ENCODE data around the gene SH3D19. TPM values are rescaled to one million over a fixed set of nuclear protein-coding genes. Genes with fewer than 3 reads are reported as not detected.
"Not testable (repeated sequence)": the region's sequence is repeated elsewhere in the genome, so short reads cannot be mapped to it uniquely, and the experiment has no call there.

SH3D19 gene
- total RNA-seq, 1 donor from 2014 or later, result 32.0 TPM

GRCh38 chr4:151239608-151240007 lies 85.8 kb downstream of the SH3D19 start:
- H3K4me3 Mint-ChIP-seq (ENCODE audit: unreplicated experiment), result no peak overlapping the region
- H3K36me3 Mint-ChIP-seq (ENCODE audit: low read depth), result no peaks in the 10 kb centered on the region
- no peak for TF ChIP-seq CTCF (IDR thresholded peaks at IDR 0.05)
- H3K4me1 Mint-ChIP-seq (ENCODE audit: low read depth), result peaks cover 7% of the 10 kb centered on the region
- H3K27ac Mint-ChIP-seq (ENCODE audit: unreplicated experiment), result no peak overlapping the region
- no peak for DNase-seq (ENCODE audit: low spot score)
- no peaks in the 10 kb centered on the region for H3K27me3 Mint-ChIP-seq (ENCODE audit: low read depth)
- no peaks in the 10 kb centered on the region for H3K9me3 Mint-ChIP-seq (ENCODE audit: low read depth)

- peaks cover 3% of the 10 kb centered on the region for H3K4me1 Mint-ChIP-seq (ENCODE audit: low read depth)
- H3K27ac Mint-ChIP-seq (ENCODE audit: unreplicated experiment), result no peak overlapping the region
- no peak overlapping the region for H3K4me3 Mint-ChIP-seq (ENCODE audit: unreplicated experiment)
- peak; percentile 68 for TF ChIP-seq CTCF (IDR thresholded peaks at IDR 0.05)
- H3K9me3 Mint-ChIP-seq (ENCODE audit: low read depth), result no peaks in the 10 kb centered on the region
- H3K27me3 Mint-ChIP-seq (ENCODE audit: low read depth), result no peaks in the 10 kb centered on the region
- no peak for DNase-seq (ENCODE audit: low spot score)
- no peaks in the 10 kb centered on the region for H3K36me3 Mint-ChIP-seq (ENCODE audit: low read depth)
These were observed 86.9 kb downstream of the SH3D19 start for GRCh38 chr4:151238477-151238876.

GRCh38 chr4:151236036-151236435 lies 89.4 kb downstream of the SH3D19 start:
- Mint-ChIP-seq H3K4me1 (ENCODE audit: low read depth) (peaks cover 9% of the 10 kb centered on the region), H3K27me3 (ENCODE audit: low read depth) (no peaks in the 10 kb centered on the region), H3K9me3 (ENCODE audit: low read depth) (no peaks in the 10 kb centered on the region), H3K4me3 (ENCODE audit: unreplicated experiment) (no peak overlapping the region), H3K36me3 (ENCODE audit: low read depth) (no peaks in the 10 kb centered on the region), H3K27ac (ENCODE audit: unreplicated experiment) (no peak overlapping the region)
- no peak for TF ChIP-seq CTCF (IDR thresholded peaks at IDR 0.05)
- peak; percentile 90 for DNase-seq (ENCODE audit: low spot score)

- H3K36me3 Mint-ChIP-seq (ENCODE audit: low read depth); DNase-seq (ENCODE audit: low spot score); H3K9me3 Mint-ChIP-seq (ENCODE audit: low read depth); H3K4me1 Mint-ChIP-seq (ENCODE audit: low read depth); H3K27me3 Mint-ChIP-seq (ENCODE audit: low read depth); H3K4me3 Mint-ChIP-seq (ENCODE audit: unreplicated experiment); H3K27ac Mint-ChIP-seq (ENCODE audit: unreplicated experiment): not testable (repeated sequence)
These were observed 90.0 kb downstream of the SH3D19 start for GRCh38 chr4:151235373-151235772.

- H3K27me3 Mint-ChIP-seq (ENCODE audit: low read depth), result no peaks in the 10 kb centered on the region
- no peak for DNase-seq (ENCODE audit: low spot score)
- peaks cover 19% of the 10 kb centered on the region for H3K4me1 Mint-ChIP-seq (ENCODE audit: low read depth)
- no peaks in the 10 kb centered on the region for H3K9me3 Mint-ChIP-seq (ENCODE audit: low read depth)
- no peak for TF ChIP-seq CTCF (IDR thresholded peaks at IDR 0.05)
- H3K36me3 Mint-ChIP-seq (ENCODE audit: low read depth), result peaks cover 1% of the 10 kb centered on the region
- no peak overlapping the region for H3K27ac Mint-ChIP-seq (ENCODE audit: unreplicated experiment)
- H3K4me3 Mint-ChIP-seq (ENCODE audit: unreplicated experiment), result no peak overlapping the region
These were observed 91.8 kb downstream of the SH3D19 start for GRCh38 chr4:151233600-151233999.

GRCh38 chr4:151231915-151232595 lies 93.3 kb downstream of the SH3D19 start:
- no peak overlapping the region for H3K4me3 Mint-ChIP-seq (ENCODE audit: unreplicated experiment)
- H3K27me3 Mint-ChIP-seq (ENCODE audit: low read depth), result no peaks in the 10 kb centered on the region
- peaks cover 34% of the 10 kb centered on the region for H3K4me1 Mint-ChIP-seq (ENCODE audit: low read depth)
- H3K9me3 Mint-ChIP-seq (ENCODE audit: low read depth), result no peaks in the 10 kb centered on the region
- peaks cover 1% of the 10 kb centered on the region for H3K36me3 Mint-ChIP-seq (ENCODE audit: low read depth)
- TF ChIP-seq CTCF (IDR thresholded peaks at IDR 0.05), result no peak
- peak overlapping the region; percentile 6 for H3K27ac Mint-ChIP-seq (ENCODE audit: unreplicated experiment)
- DNase-seq (ENCODE audit: low spot score), result no peak
